Uterus (tissue), 4 donors: ENCODE data around the gene STK11. TPM values are rescaled to one million over a fixed set of nuclear protein-coding genes. Genes with fewer than 3 reads are reported as not detected.

Source experiments
- DNase-seq, 2 donors: peaks; one replicate each; pipeline ENCODE4 v3.0.0-alpha.2; 2019 to 2020
- H3K27ac ChIP-seq, 2 donors: fragments of 200-600 bp; sonication (generic); 1 replicate in 1 of 2; 2 replicates in 1 of 2; pipeline ENCODE4 v1.5.1; 2016 to 2018
- H3K27me3 ChIP-seq, 2 donors: fragments of 200-600 bp; sonication (generic); one replicate each; pipeline ENCODE4 v1.5.1; 2018 to 2019; ENCODE audit warnings: control low read depth in 1 of 2
- H3K36me3 ChIP-seq, 2 donors: fragments of 200-600 bp; sonication (generic); one replicate each; pipeline ENCODE4 v1.5.1; 2019; ENCODE audit warnings: control low read depth in 1 of 2
- H3K4me1 ChIP-seq, 2 donors: fragments of 200-600 bp; sonication (generic); one replicate each; pipeline ENCODE4 v1.5.1; 2018 to 2019; ENCODE audit warnings: control low read depth in 1 of 2
- H3K4me3 ChIP-seq, 2 donors: fragments of 200-600 bp; sonication (generic); 1 replicate in 1 of 2; 2 replicates in 1 of 2; pipeline ENCODE4 v1.5.1; 2018 to 2019; ENCODE audit warnings: mild to moderate bottlenecking in 1 of 2
- H3K9me3 ChIP-seq, 2 donors: fragments of 200-600 bp; sonication (generic); one replicate each; pipeline ENCODE4 v1.5.1; 2019; ENCODE audit warnings: control low read depth in 1 of 2
- CTCF ChIP-seq, 4 experiments: fragments of 200-600 bp in 2 of 4; fragments of 450-650 bp in 2 of 4; sonication (generic) in 2 of 4; IDR thresholded peaks; one replicate each; pipeline ENCODE4 v1.5.1; 2016 to 2019; ENCODE audit warnings: antibody characterized with exemption in 4 of 4, mild to moderate bottlenecking in 2 of 4, moderate library complexity in 1 of 4
- POLR2A ChIP-seq, 2 donors: fragments of 450-650 bp; IDR thresholded peaks; one replicate each; pipeline ENCODE4 v1.6.1; 2016; ENCODE audit warnings: antibody characterized with exemption in 2 of 2, mild to moderate bottlenecking in 1 of 2, moderate library complexity in 1 of 2
- intact Hi-C: fragments of 100-400 bp; cut with DNase I; formaldehyde crosslinking; loops from one replicate; pipeline ENCODE4 v1.15.1; 2023; ENCODE audit warnings: low total_unique reads
- total RNA-seq, 4 donors: library from RNA; depleted of rRNA in 3 of 4; stranded (reverse); fragments of >200 nt in 3 of 4; gene quantifications; one replicate each; pipeline versions ENCODE4 v1.1.0 to v1.2.4, GENCODE V29; 2014 to 2023
- donor health status: DM: yes; HTN: yes; CAD: no.

The STK11 gene
- total RNA-seq, 4 donors from 2014 or later, result 17.4 to 62.8 (median 43.3) TPM

GRCh38 chr19:1220477-1220930, 14.9 kb downstream of the STK11 start:
- intact Hi-C loops, result no loop called here
- Histone ChIP-seq H3K4me1 (peaks cover 0 to 8% of the 10 kb centered on the region in 2 donors), H3K4me3 (no peak overlapping the region), H3K9me3 (no peaks in the 10 kb centered on the region), H3K36me3 (no peaks in the 10 kb centered on the region), H3K27ac (no peak overlapping the region), H3K27me3 (no peaks in the 10 kb centered on the region)
- TF ChIP-seq POLR2A (IDR thresholded peaks at IDR 0.05), result no peak
- TF ChIP-seq CTCF (IDR thresholded peaks at IDR 0.05), result no peak
- no peak for DNase-seq

- intact Hi-C loops, result no loop called here
- H3K27ac ChIP-seq, result peak overlapping the region in 1 of 2 donors; percentile 2
- no peaks in the 10 kb centered on the region for H3K9me3 ChIP-seq
- H3K27me3 ChIP-seq, result no peaks in the 10 kb centered on the region
- H3K4me1 ChIP-seq, result peaks cover 0 to 8% of the 10 kb centered on the region in 2 donors
- H3K36me3 ChIP-seq, result no peaks in the 10 kb centered on the region
- peak; percentile 48 to 65 for DNase-seq
- H3K4me3 ChIP-seq, result no peak overlapping the region
- TF ChIP-seq CTCF (IDR thresholded peaks at IDR 0.05) (peak; percentile 25 to 66 (median 52)), POLR2A (IDR thresholded peaks at IDR 0.05) (no peak)
Measured at GRCh38 chr19:1220976-1221903, 15.7 kb downstream of the STK11 start.

GRCh38 chr19:1221904-1222255, 16.3 kb downstream of the STK11 start:
- TF ChIP-seq POLR2A (IDR thresholded peaks at IDR 0.05), result no peak
- intact Hi-C loops, result no loop called here
- Histone ChIP-seq H3K27ac (peak overlapping the region in 1 of 2 donors; percentile 2), H3K9me3 (no peaks in the 10 kb centered on the region), H3K4me1 (peaks cover 0 to 8% of the 10 kb centered on the region in 2 donors), H3K36me3 (no peaks in the 10 kb centered on the region), H3K27me3 (no peaks in the 10 kb centered on the region), H3K4me3 (no peak overlapping the region)
- DNase-seq, result no peak

GRCh38 chr19:1222394-1222793, 16.8 kb downstream of the STK11 start:
- Histone ChIP-seq H3K4me1 (peaks cover 0 to 8% of the 10 kb centered on the region in 2 donors), H3K36me3 (no peaks in the 10 kb centered on the region)
- intact Hi-C loops, result no loop called here

More at GRCh38 chr19:1222394-1222793, 16.8 kb downstream of the STK11 start:
- H3K4me3 ChIP-seq, result no peak overlapping the region
- no peak overlapping the region for H3K27ac ChIP-seq
- no peaks in the 10 kb centered on the region for H3K9me3 ChIP-seq
- H3K27me3 ChIP-seq, result no peaks in the 10 kb centered on the region
- no peak for TF ChIP-seq CTCF (IDR thresholded peaks at IDR 0.05)
- TF ChIP-seq POLR2A (IDR thresholded peaks at IDR 0.05), result no peak
- no peak for DNase-seq
